ENCODE data around the gene APOL1.
"Not testable (repeated sequence)": the region's sequence is repeated elsewhere in the genome, so short reads cannot be mapped to it uniquely, and the experiment has no call there.

The APOL1 gene

GRCh38 chr22:36247955-36248354, 5.0 kb upstream of the APOL1 start:
- Histone ChIP-seq H3K27ac (ENCODE audit: low read length) (no peak overlapping the region), H3K36me3 (ENCODE audit: insufficient read depth, low read length) (no peaks in the 10 kb centered on the region), H3K4me2 (ENCODE audit: insufficient read depth, low read length) (no peak overlapping the region), H3K9ac (ENCODE audit: low read depth, low read length) (no peak overlapping the region), H3K4me3 (ENCODE audit: low read depth in 1 of 2, low read length in 2 of 2) (no peak overlapping the region), H2AFZ (ENCODE audit: low read depth, low read length) (no peak overlapping the region), H4K20me1 (ENCODE audit: insufficient read depth, low read length) (no peaks in the 10 kb centered on the region), H3K9me3 (ENCODE audit: insufficient read depth, low read length, severe bottlenecking) (peaks cover 2% of the 10 kb centered on the region), H3K27me3 (ENCODE audit: insufficient read depth, low read length, poor library complexity) (no peaks in the 10 kb centered on the region), H3K79me2 (ENCODE audit: insufficient read depth, low read length) (no peaks in the 10 kb centered on the region), H3K4me1 (ENCODE audit: insufficient read depth, low read length) (peaks cover 7% of the 10 kb centered on the region)
- DNase-seq (no peak), ATAC-seq (ENCODE audit: insufficient read depth, low read depth) (no peak)
- TF ChIP-seq EZH2 (IDR thresholded peaks at IDR 0.05; ENCODE audit: borderline replicate concordance, low read depth, low read length, severe bottlenecking): no peak
- TF ChIP-seq, protein P1, sequence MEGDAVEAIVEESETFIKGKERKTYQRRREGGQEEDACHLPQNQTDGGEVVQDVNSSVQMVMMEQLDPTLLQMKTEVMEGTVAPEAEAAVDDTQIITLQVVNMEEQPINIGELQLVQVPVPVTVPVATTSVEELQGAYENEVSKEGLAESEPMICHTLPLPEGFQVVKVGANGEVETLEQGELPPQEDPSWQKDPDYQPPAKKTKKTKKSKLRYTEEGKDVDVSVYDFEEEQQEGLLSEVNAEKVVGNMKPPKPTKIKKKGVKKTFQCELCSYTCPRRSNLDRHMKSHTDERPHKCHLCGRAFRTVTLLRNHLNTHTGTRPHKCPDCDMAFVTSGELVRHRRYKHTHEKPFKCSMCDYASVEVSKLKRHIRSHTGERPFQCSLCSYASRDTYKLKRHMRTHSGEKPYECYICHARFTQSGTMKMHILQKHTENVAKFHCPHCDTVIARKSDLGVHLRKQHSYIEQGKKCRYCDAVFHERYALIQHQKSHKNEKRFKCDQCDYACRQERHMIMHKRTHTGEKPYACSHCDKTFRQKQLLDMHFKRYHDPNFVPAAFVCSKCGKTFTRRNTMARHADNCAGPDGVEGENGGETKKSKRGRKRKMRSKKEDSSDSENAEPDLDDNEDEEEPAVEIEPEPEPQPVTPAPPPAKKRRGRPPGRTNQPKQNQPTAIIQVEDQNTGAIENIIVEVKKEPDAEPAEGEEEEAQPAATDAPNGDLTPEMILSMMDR (IDR thresholded peaks at IDR 0.05; ENCODE audit: borderline replicate concordance, extremely low read depth, low read length, poor library complexity, severe bottlenecking): no peak

- H3K4me2 ChIP-seq (ENCODE audit: insufficient read depth, low read length): no peak overlapping the region
- peaks cover 19% of the 10 kb centered on the region for H3K4me1 ChIP-seq (ENCODE audit: insufficient read depth, low read length)
- H3K4me3 ChIP-seq (ENCODE audit: low read depth in 1 of 2, low read length in 2 of 2): no peak overlapping the region
- DNase-seq: no peak
- H3K9me3 ChIP-seq (ENCODE audit: insufficient read depth, low read length, severe bottlenecking): peaks cover 2% of the 10 kb centered on the region
- H2AFZ ChIP-seq (ENCODE audit: low read depth, low read length): no peak overlapping the region
- no peak for ATAC-seq (ENCODE audit: insufficient read depth, low read depth)
- H3K9ac ChIP-seq (ENCODE audit: low read depth, low read length): no peak overlapping the region
- peaks cover 9% of the 10 kb centered on the region for H3K79me2 ChIP-seq (ENCODE audit: insufficient read depth, low read length)
- H3K27me3 ChIP-seq (ENCODE audit: insufficient read depth, low read length, poor library complexity): no peaks in the 10 kb centered on the region
- H3K36me3 ChIP-seq (ENCODE audit: insufficient read depth, low read length): no peaks in the 10 kb centered on the region
- TF ChIP-seq, protein P1 (IDR thresholded peaks at IDR 0.05; ENCODE audit: borderline replicate concordance, extremely low read depth, low read length, poor library complexity, severe bottlenecking): no peak
- TF ChIP-seq EZH2 (IDR thresholded peaks at IDR 0.05; ENCODE audit: borderline replicate concordance, low read depth, low read length, severe bottlenecking): no peak
- no peak overlapping the region for H3K27ac ChIP-seq (ENCODE audit: low read length)
- no peaks in the 10 kb centered on the region for H4K20me1 ChIP-seq (ENCODE audit: insufficient read depth, low read length)
Observed at GRCh38 chr22:36249160-36249559, 3.8 kb upstream of the APOL1 start.

DNA sequence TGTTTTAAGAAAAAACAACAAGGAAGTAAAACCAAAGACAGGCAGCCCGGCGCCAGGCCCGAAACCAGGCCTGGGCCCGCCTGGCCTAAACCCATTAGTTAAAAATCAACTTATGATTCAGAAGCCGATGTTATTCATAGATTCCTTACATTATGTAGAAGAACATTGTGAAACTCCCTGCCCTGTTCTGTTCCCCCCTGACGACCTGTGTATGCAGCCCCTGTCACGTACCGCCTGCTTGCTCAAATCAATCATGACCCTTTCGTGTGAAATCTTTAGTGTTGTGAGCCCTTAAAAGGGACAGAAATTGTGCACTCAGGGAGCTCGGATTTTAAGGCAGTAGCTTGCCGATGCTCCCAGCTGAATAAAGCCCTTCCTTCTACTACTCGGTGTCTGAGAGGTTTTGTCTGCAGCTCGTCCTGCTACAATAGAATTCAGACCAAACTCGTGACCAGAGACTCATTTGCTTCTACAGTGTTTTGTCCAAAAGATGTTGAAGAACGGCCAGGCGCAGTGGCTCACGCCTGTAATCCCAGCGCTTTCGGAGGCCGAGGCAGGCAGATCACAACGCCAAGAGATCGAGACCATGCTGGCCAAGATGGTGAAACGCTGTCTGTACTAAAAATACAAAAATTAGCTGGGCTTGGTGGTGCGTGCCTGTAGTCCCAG, 2.5 kb upstream of the APOL1 start:
- DNase-seq; H2AFZ ChIP-seq (ENCODE audit: low read depth, low read length); H3K4me3 ChIP-seq (ENCODE audit: low read depth in 1 of 2, low read length in 2 of 2); H3K9me3 ChIP-seq (ENCODE audit: insufficient read depth, low read length, severe bottlenecking); H3K9ac ChIP-seq (ENCODE audit: low read depth, low read length); H3K4me2 ChIP-seq (ENCODE audit: insufficient read depth, low read length); H3K27ac ChIP-seq (ENCODE audit: low read length); H4K20me1 ChIP-seq (ENCODE audit: insufficient read depth, low read length); H3K36me3 ChIP-seq (ENCODE audit: insufficient read depth, low read length); H3K27me3 ChIP-seq (ENCODE audit: insufficient read depth, low read length, poor library complexity); ATAC-seq (ENCODE audit: insufficient read depth, low read depth): not testable (repeated sequence)
- Histone ChIP-seq H3K4me1 (ENCODE audit: insufficient read depth, low read length) (peaks cover 30% of the 10 kb centered on the region), H3K79me2 (ENCODE audit: insufficient read depth, low read length) (peaks cover 14% of the 10 kb centered on the region)

- DNase-seq: not testable (repeated sequence)
Observed at GRCh38 chr22:36251979-36252608, 839 bp upstream of the APOL1 start.

More at GRCh38 chr22:36251979-36252608, 839 bp upstream of the APOL1 start:
- not testable (repeated sequence) for H3K9me3 ChIP-seq (ENCODE audit: insufficient read depth, low read length, severe bottlenecking); ATAC-seq (ENCODE audit: insufficient read depth, low read depth); H3K36me3 ChIP-seq (ENCODE audit: insufficient read depth, low read length); H4K20me1 ChIP-seq (ENCODE audit: insufficient read depth, low read length); H3K27me3 ChIP-seq (ENCODE audit: insufficient read depth, low read length, poor library complexity)
- Histone ChIP-seq H3K27ac (ENCODE audit: low read length) (peak overlapping the region; percentile 81; the same call in 1 of the 2 replicates), H3K4me3 (ENCODE audit: low read depth in 1 of 2, low read length in 2 of 2) (peak overlapping the region in 1 of 2 experiments; percentile 67; a peak in 1 of 4 replicates), H3K4me1 (ENCODE audit: insufficient read depth, low read length) (peaks cover 30% of the 10 kb centered on the region), H3K79me2 (ENCODE audit: insufficient read depth, low read length) (peaks cover 14% of the 10 kb centered on the region), H2AFZ (ENCODE audit: low read depth, low read length) (peak overlapping the region; percentile 75), H3K4me2 (ENCODE audit: insufficient read depth, low read length) (peak overlapping the region; percentile 91), H3K9ac (ENCODE audit: low read depth, low read length) (peak overlapping the region; percentile 64)
